ENCODE measurements around the gene FAAP20. TPM values are rescaled to one million over a fixed set of nuclear protein-coding genes. Genes with fewer than 3 reads are reported as not detected.
A peak's percentile ranks its signal among the peaks of the same experiment; 100 is the strongest.

FAAP20 gene
- total and polyA plus RNA-seq, 7 donors: 28.4 to 58.0 (median 45.3) TPM

GRCh38 chr1:2175055-2175414 lies 19.5 kb downstream of the FAAP20 start:
- Histone ChIP-seq H3K4me3 (peak overlapping the region; percentile 29 to 56 (median 45)), H3K36me3 (no peaks in the 10 kb centered on the region), H3K27me3 (no peaks in the 10 kb centered on the region), H3K4me1 (peaks cover 0 to 13% (median 0%) of the 10 kb centered on the region in 4 donors), H3K27ac (peak overlapping the region; percentile 55 to 72 (median 58)), H3K9me3 (no peaks in the 10 kb centered on the region)
- DNase-seq: no peak
- TF ChIP-seq POLR2AphosphoS5 (IDR thresholded peaks at IDR 0.05) (no peak), POLR2A (IDR thresholded peaks at IDR 0.05) (no peak), CTCF (IDR thresholded peaks at IDR 0.05) (no peak), EP300 (IDR thresholded peaks at IDR 0.05) (no peak)
- WGBS, 2 donors: 78 to 88% methylated on average over 9 of the region's 9 CpGs
- intact Hi-C loops (cut with DNase I): no loop called here

- Histone ChIP-seq H3K27me3 (no peaks in the 10 kb centered on the region), H3K36me3 (no peaks in the 10 kb centered on the region), H3K4me3 (peak overlapping the region; percentile 29 to 56 (median 45)), H3K9me3 (no peaks in the 10 kb centered on the region), H3K4me1 (peaks cover 0 to 13% (median 0%) of the 10 kb centered on the region in 4 donors), H3K27ac (peak overlapping the region; percentile 55 to 72 (median 58))
- WGBS, 2 donors: 34 to 43% methylated on average over 31 of the region's 31 CpGs
- peak; percentile 89 for DNase-seq
- peak; percentile 88 to 94 (median 92) for TF ChIP-seq CTCF (IDR thresholded peaks at IDR 0.05)
- no peak for TF ChIP-seq POLR2A (IDR thresholded peaks at IDR 0.05)
- TF ChIP-seq POLR2AphosphoS5 (IDR thresholded peaks at IDR 0.05): peak in 2 of 4 donors; percentile 13 to 18
- intact Hi-C loops (cut with DNase I): loop anchor here (1.0 kb wide), 1 partner anchor 41 kb away; no protein-coding TSS in a partner anchor
Measured at GRCh38 chr1:2174348-2175054, 20.1 kb downstream of the FAAP20 start.

- Histone ChIP-seq H3K4me1 (peaks cover 0 to 13% (median 0%) of the 10 kb centered on the region in 4 donors), H3K27ac (peak overlapping the region in 2 of 4 donors; percentile 55 to 72), H3K9me3 (no peaks in the 10 kb centered on the region), H3K36me3 (no peaks in the 10 kb centered on the region), H3K27me3 (no peaks in the 10 kb centered on the region), H3K4me3 (no peak overlapping the region)
- TF ChIP-seq CTCF (IDR thresholded peaks at IDR 0.05) (no peak), EP300 (IDR thresholded peaks at IDR 0.05) (no peak), POLR2AphosphoS5 (IDR thresholded peaks at IDR 0.05) (no peak), POLR2A (IDR thresholded peaks at IDR 0.05) (no peak)
- 80 to 86% methylated on average over 37 of the region's 37 CpGs for WGBS, 2 donors
- intact Hi-C loops (cut with DNase I): loop anchor here (1.0 kb wide), 1 partner anchor 40 kb away; no protein-coding TSS in a partner anchor
- DNase-seq: no peak
Measured at GRCh38 chr1:2173546-2174347, 20.8 kb downstream of the FAAP20 start.

GRCh38 chr1:2172551-2173146 lies 21.9 kb downstream of the FAAP20 start:
- no peaks in the 10 kb centered on the region for H3K27me3 ChIP-seq
- no peak overlapping the region for H3K27ac ChIP-seq
- TF ChIP-seq POLR2A (IDR thresholded peaks at IDR 0.05): no peak
- no peak for TF ChIP-seq EP300 (IDR thresholded peaks at IDR 0.05)
- no peak for TF ChIP-seq CTCF (IDR thresholded peaks at IDR 0.05)
- no peak for TF ChIP-seq POLR2AphosphoS5 (IDR thresholded peaks at IDR 0.05)
- 93 to 96% methylated on average over 33 of the region's 33 CpGs for WGBS, 2 donors
- H3K4me3 ChIP-seq: no peak overlapping the region
- H3K36me3 ChIP-seq: no peaks in the 10 kb centered on the region
- intact Hi-C loops (cut with DNase I): no loop called here
- no peak for DNase-seq
- H3K4me1 ChIP-seq: peaks cover 0 to 13% (median 0%) of the 10 kb centered on the region in 4 donors
- no peaks in the 10 kb centered on the region for H3K9me3 ChIP-seq

Data from sigmoid colon (tissue), 7 donors.